Vagina (tissue), 2 donors: ENCODE data around the gene GAN.

Source experiments
- POLR2AphosphoS5 ChIP-seq, 2 donors: sonication (generic); formaldehyde crosslinking; IDR thresholded peaks; one replicate each; pipeline ENCODE4 v1.9.0; 2017; ENCODE audit warnings: antibody characterized with exemption in 2 of 2, mild to moderate bottlenecking in 2 of 2, low read depth in 1 of 2; ENCODE audit not compliant: insufficient read depth in 1 of 2
- TF ChIP-seq, protein P1 (sequence below), 3 experiments: fragments of 450-650 bp in 2 of 3; fragments of 200-600 bp in 1 of 3; sonication (generic) in 1 of 3; IDR thresholded peaks; one replicate each; pipeline ENCODE4 v1.5.1; 2017 to 2019; ENCODE audit warnings: antibody characterized with exemption in 3 of 3, mild to moderate bottlenecking in 2 of 3, moderate library complexity in 2 of 3

DNA sequence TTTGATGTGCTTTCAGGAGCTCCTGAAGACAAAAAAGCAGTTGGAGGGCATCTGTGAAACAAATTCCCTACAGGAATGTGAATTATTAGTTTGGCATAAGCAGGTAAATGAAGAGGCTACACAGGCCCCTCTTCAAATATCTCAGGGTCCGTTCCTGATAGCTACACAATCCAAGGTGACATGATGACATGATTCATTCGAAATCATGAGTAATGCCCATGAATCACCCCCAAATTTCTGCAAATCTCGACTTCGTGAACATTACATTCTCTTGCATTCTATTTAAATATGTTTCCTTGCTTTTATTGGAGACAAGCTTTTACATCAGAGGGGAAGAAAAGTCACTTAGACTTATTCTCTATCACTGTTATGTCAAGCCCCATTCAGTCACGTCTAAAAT, 22.3 kb downstream of the GAN start:
- TF ChIP-seq, protein P1, sequence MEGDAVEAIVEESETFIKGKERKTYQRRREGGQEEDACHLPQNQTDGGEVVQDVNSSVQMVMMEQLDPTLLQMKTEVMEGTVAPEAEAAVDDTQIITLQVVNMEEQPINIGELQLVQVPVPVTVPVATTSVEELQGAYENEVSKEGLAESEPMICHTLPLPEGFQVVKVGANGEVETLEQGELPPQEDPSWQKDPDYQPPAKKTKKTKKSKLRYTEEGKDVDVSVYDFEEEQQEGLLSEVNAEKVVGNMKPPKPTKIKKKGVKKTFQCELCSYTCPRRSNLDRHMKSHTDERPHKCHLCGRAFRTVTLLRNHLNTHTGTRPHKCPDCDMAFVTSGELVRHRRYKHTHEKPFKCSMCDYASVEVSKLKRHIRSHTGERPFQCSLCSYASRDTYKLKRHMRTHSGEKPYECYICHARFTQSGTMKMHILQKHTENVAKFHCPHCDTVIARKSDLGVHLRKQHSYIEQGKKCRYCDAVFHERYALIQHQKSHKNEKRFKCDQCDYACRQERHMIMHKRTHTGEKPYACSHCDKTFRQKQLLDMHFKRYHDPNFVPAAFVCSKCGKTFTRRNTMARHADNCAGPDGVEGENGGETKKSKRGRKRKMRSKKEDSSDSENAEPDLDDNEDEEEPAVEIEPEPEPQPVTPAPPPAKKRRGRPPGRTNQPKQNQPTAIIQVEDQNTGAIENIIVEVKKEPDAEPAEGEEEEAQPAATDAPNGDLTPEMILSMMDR (IDR thresholded peaks at IDR 0.05) = no peak
- TF ChIP-seq POLR2AphosphoS5 (IDR thresholded peaks at IDR 0.05; ENCODE audit: insufficient read depth in 1 of 2, low read depth in 1 of 2) = no peak
